PC-9 (cell line): ENCODE measurements around the gene SETBP1.

ENCODE experiments used
- EZH2 ChIP-seq: fragments of 200-600 bp; sonication (generic); IDR thresholded peaks from 2 replicates; pipeline ENCODE4 v1.8.0; 2017; ENCODE audit warnings: antibody characterized with exemption, low read depth
- TF ChIP-seq, protein P1 (sequence below): fragments of 200-600 bp; sonication (generic); conservative IDR thresholded peaks from 2 replicates; pipeline ENCODE4 v1.6.1; 2017; ENCODE audit warnings: mixed run types, antibody characterized with exemption, mild to moderate bottlenecking, moderate library complexity

DNA sequence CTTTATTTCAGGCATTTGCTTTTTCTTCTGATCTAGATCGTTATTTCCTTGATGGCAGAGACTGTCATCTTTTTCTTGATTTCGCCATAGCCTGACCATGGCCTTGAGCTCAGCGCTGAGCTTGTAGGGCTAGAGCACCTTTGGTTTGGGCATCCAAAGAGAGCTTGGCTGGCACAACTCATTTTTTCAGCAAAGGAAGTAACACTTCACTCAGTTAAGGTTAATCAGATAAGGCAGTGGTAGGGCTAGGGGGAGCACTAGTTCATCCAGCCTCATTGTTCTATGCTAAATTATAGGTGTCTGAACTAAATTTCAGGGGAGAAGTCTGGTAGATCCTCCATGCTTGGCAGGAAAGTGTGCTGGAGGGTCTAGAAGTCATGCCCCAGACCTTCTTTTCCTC is 125.0 kb downstream of the SETBP1 start:
- TF ChIP-seq, protein P1, sequence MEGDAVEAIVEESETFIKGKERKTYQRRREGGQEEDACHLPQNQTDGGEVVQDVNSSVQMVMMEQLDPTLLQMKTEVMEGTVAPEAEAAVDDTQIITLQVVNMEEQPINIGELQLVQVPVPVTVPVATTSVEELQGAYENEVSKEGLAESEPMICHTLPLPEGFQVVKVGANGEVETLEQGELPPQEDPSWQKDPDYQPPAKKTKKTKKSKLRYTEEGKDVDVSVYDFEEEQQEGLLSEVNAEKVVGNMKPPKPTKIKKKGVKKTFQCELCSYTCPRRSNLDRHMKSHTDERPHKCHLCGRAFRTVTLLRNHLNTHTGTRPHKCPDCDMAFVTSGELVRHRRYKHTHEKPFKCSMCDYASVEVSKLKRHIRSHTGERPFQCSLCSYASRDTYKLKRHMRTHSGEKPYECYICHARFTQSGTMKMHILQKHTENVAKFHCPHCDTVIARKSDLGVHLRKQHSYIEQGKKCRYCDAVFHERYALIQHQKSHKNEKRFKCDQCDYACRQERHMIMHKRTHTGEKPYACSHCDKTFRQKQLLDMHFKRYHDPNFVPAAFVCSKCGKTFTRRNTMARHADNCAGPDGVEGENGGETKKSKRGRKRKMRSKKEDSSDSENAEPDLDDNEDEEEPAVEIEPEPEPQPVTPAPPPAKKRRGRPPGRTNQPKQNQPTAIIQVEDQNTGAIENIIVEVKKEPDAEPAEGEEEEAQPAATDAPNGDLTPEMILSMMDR = no peak
- TF ChIP-seq EZH2 = no peak
